Gastrocnemius medialis (tissue), 4 donors: ENCODE measurements around the gene PTPMT1. TPM values are rescaled to one million over a fixed set of nuclear protein-coding genes. Genes with fewer than 3 reads are reported as not detected.

Source experiments
- ATAC-seq, 2 donors: fragments of 150-250 bp; one replicate each; pipeline ENCODE4 v1.9.1; 2016
- DNase-seq, 2 donors: peaks; one replicate each; pipeline ENCODE4 v3.0.0-alpha.2; 2019
- H3K27ac ChIP-seq, 4 donors: fragments of 200-600 bp; sonication (generic); 1 replicate in 1 of 4; 2 replicates in 3 of 4; pipeline ENCODE4 v1.5.1; 2016 to 2018; ENCODE audit warnings: mild to moderate bottlenecking in 2 of 4, moderate library complexity in 1 of 4
- H3K27me3 ChIP-seq, 3 donors: fragments of 200-600 bp; sonication (generic) in 2 of 3; 1 replicate in 1 of 3; 2 replicates in 2 of 3; pipeline versions ENCODE4 v1.5.1 to v1.6.0; 2016 to 2019; ENCODE audit warnings: mild to moderate bottlenecking in 1 of 3, moderate library complexity in 1 of 3
- H3K36me3 ChIP-seq, 2 donors: fragments of 200-600 bp; sonication (generic) in 1 of 2; one replicate each; pipeline ENCODE4 v1.5.1; 2017 to 2018
- H3K4me1 ChIP-seq, 2 donors: fragments of 200-600 bp; sonication (generic) in 1 of 2; one replicate each; pipeline ENCODE4 v1.5.1; 2016 to 2017; ENCODE audit warnings: mild to moderate bottlenecking in 2 of 2
- H3K4me3 ChIP-seq, 4 donors: fragments of 200-600 bp; sonication (generic) in 3 of 4; 1 replicate in 1 of 4; 2 replicates in 3 of 4; pipeline ENCODE4 v1.5.1; 2016 to 2019; ENCODE audit warnings: mild to moderate bottlenecking in 2 of 4
- H3K9me3 ChIP-seq, 3 donors: fragments of 200-600 bp; sonication (generic) in 2 of 3; 1 replicate in 1 of 3; 2 replicates in 2 of 3; pipeline ENCODE4 v1.5.1; 2016 to 2019
- CTCF ChIP-seq, 5 experiments: fragments of 450-650 bp in 3 of 5; fragments of 200-600 bp in 2 of 5; sonication (generic) in 2 of 5; IDR thresholded peaks in 4 of 5; conservative IDR thresholded peaks in 1 of 5; 1 replicate in 4 of 5; 2 replicates in 1 of 5; pipeline ENCODE4 v1.5.1; 2016 to 2019; ENCODE audit warnings: antibody characterized with exemption in 5 of 5, mild to moderate bottlenecking in 3 of 5, moderate library complexity in 3 of 5
- POLR2A ChIP-seq, 2 donors: fragments of 450-650 bp; IDR thresholded peaks; one replicate each; pipeline ENCODE4 v1.6.1; 2017; ENCODE audit warnings: antibody characterized with exemption in 2 of 2, mild to moderate bottlenecking in 2 of 2, moderate library complexity in 2 of 2
- in situ Hi-C, 4 donors: fragments of 200-750 bp; cut with MboI; loops; one replicate each; pipeline versions ENCODE4 v1.15.0 to v1.8.0; 2017; ENCODE audit warnings: low sequenced_read_pairs in 4 of 4
- intact Hi-C: fragments of 100-400 bp; cut with DNase I; formaldehyde crosslinking; loops from one replicate; pipeline ENCODE4 v1.15.1; 2023; ENCODE audit warnings: low total_unique reads
- total RNA-seq, 4 donors: library from RNA; depleted of rRNA; stranded (reverse); fragments of >200 nt; gene quantifications; one replicate each; pipeline versions ENCODE4 v1.1.0 to v1.2.3, GENCODE V29; 2016

The PTPMT1 gene
- total RNA-seq, 4 donors from 2014 or later: 58.2 to 87.9 (median 79.8) TPM

GRCh38 chr11:47599902-47600301 lies 34.5 kb downstream of the PTPMT1 start:
- Histone ChIP-seq H3K27ac (no peak overlapping the region), H3K4me3 (no peak overlapping the region), H3K27me3 (peaks cover 0 to 2% (median under 1%) of the 10 kb centered on the region in 3 donors), H3K9me3 (no peaks in the 10 kb centered on the region), H3K36me3 (no peaks in the 10 kb centered on the region), H3K4me1 (no peaks in the 10 kb centered on the region)
- ATAC-seq (peak in 1 of 2 donors; percentile 24), DNase-seq (no peak)
- TF ChIP-seq CTCF (IDR thresholded peaks at IDR 0.05 in 4 of 5, conservative IDR thresholded peaks at IDR 0.05 in 1 of 5): no peak
- no peak for TF ChIP-seq POLR2A (IDR thresholded peaks at IDR 0.05)
- in situ Hi-C loops (no loop called here), intact Hi-C loops (no loop called here)

GRCh38 chr11:47603295-47603694 lies 37.9 kb downstream of the PTPMT1 start:
- DNase-seq: no peak
- in situ Hi-C loops: no loop called here

GRCh38 chr11:47605921-47606320 lies 40.5 kb downstream of the PTPMT1 start:
- Histone ChIP-seq H3K36me3 (no peaks in the 10 kb centered on the region), H3K4me1 (no peaks in the 10 kb centered on the region), H3K27ac (no peak overlapping the region), H3K27me3 (no peaks in the 10 kb centered on the region), H3K9me3 (no peaks in the 10 kb centered on the region), H3K4me3 (no peak overlapping the region)
- no peak for ATAC-seq
- intact Hi-C loops: no loop called here
- no peak for DNase-seq
- TF ChIP-seq POLR2A (IDR thresholded peaks at IDR 0.05) (no peak), CTCF (IDR thresholded peaks at IDR 0.05 in 4 of 5, conservative IDR thresholded peaks at IDR 0.05 in 1 of 5) (no peak)
- in situ Hi-C loops: no loop called here

More at GRCh38 chr11:47603295-47603694, 37.9 kb downstream of the PTPMT1 start:
- Histone ChIP-seq H3K4me1 (no peaks in the 10 kb centered on the region), H3K36me3 (no peaks in the 10 kb centered on the region), H3K27me3 (no peaks in the 10 kb centered on the region), H3K9me3 (no peaks in the 10 kb centered on the region), H3K4me3 (no peak overlapping the region), H3K27ac (no peak overlapping the region)
- TF ChIP-seq CTCF (IDR thresholded peaks at IDR 0.05 in 4 of 5, conservative IDR thresholded peaks at IDR 0.05 in 1 of 5) (no peak), POLR2A (IDR thresholded peaks at IDR 0.05) (no peak)
- no peak for ATAC-seq
- intact Hi-C loops: no loop called here

DNA sequence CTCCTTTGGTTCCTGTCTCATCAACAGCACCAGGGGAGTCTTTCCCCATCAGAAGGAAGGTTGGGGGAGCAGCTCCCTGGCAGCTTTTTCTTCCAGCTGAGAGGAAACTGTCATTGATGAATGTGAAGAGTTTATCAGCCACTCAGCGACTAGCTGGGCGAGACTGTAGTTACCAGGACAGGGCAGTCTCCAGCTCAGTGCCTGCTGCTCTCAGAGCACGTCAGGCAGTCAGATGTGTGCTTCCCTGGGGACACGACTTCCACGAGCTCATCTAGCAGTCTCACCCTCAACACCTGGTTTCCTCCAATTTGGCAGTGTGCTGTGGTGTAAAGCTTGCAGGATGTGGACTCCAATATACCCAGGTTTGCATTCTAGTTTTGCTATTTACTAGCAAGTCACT lies 41.3 kb downstream of the PTPMT1 start:
- in situ Hi-C loops: no loop called here
- DNase-seq (no peak), ATAC-seq (no peak)
- H3K27ac ChIP-seq: no peak overlapping the region
- no peak for TF ChIP-seq POLR2A (IDR thresholded peaks at IDR 0.05)
- no peak for TF ChIP-seq CTCF (IDR thresholded peaks at IDR 0.05 in 4 of 5, conservative IDR thresholded peaks at IDR 0.05 in 1 of 5)
- peaks cover 0 to 8% of the 10 kb centered on the region in 2 donors for H3K4me1 ChIP-seq
- no peaks in the 10 kb centered on the region for H3K36me3 ChIP-seq
- intact Hi-C loops: no loop called here
- H3K4me3 ChIP-seq: no peak overlapping the region
- H3K27me3 ChIP-seq: no peaks in the 10 kb centered on the region
- no peaks in the 10 kb centered on the region for H3K9me3 ChIP-seq

GRCh38 chr11:47607380-47607779 lies 42.0 kb downstream of the PTPMT1 start:
- in situ Hi-C loops (no loop called here), intact Hi-C loops (no loop called here)
- ATAC-seq: no peak
- no peak for DNase-seq
- H3K4me3 ChIP-seq: no peak overlapping the region
- H3K36me3 ChIP-seq: no peaks in the 10 kb centered on the region
- no peaks in the 10 kb centered on the region for H3K27me3 ChIP-seq
- no peak overlapping the region for H3K27ac ChIP-seq
- no peaks in the 10 kb centered on the region for H3K9me3 ChIP-seq
- TF ChIP-seq POLR2A (IDR thresholded peaks at IDR 0.05): no peak
- no peak for TF ChIP-seq CTCF (IDR thresholded peaks at IDR 0.05 in 4 of 5, conservative IDR thresholded peaks at IDR 0.05 in 1 of 5)
- peaks cover 0 to 8% of the 10 kb centered on the region in 2 donors for H3K4me1 ChIP-seq
